Cardiac muscle cell (in vitro differentiated cells and primary cell): Measurements from ENCODE around the gene TMEM259. TPM values are rescaled to one million over a fixed set of nuclear protein-coding genes. Genes with fewer than 3 reads are reported as not detected.

Experiments
- DNase-seq, 2 donors: peaks; one replicate each; pipeline versions ENCODE4 v3.0.0 to v3.0.0-alpha.2; 2010 to 2017; ENCODE audit warnings: low read depth in 1 of 2, low spot score in 1 of 2
- H3K27ac ChIP-seq: fragments of 200-600 bp; sonication (generic); 2 replicates; pipeline ENCODE4 v1.5.1; 2016
- H3K27me3 ChIP-seq: fragments of 200-600 bp; sonication (generic); 2 replicates; pipeline ENCODE4 v1.6.0; 2016; ENCODE audit warnings: control low read depth
- H3K36me3 ChIP-seq: fragments of 200-600 bp; sonication (generic); 2 replicates; pipeline ENCODE4 v1.5.1; 2016; ENCODE audit warnings: control low read depth
- H3K4me1 ChIP-seq: fragments of 200-600 bp; sonication (generic); 2 replicates; pipeline ENCODE4 v1.8.1; 2017; ENCODE audit warnings: low read depth, mild to moderate bottlenecking, mixed run types
- H3K4me3 ChIP-seq: fragments of 200-600 bp; sonication (generic); 2 replicates; pipeline ENCODE4 v1.5.1; 2016; ENCODE audit warnings: mild to moderate bottlenecking
- H3K9me3 ChIP-seq: fragments of 200-600 bp; sonication (generic); 2 replicates; pipeline ENCODE4 v1.5.1; 2017; ENCODE audit warnings: low read depth, mild to moderate bottlenecking, control low read depth
- polyA plus RNA-seq: library from polyadenylated mRNA; unstranded; fragments of >200 nt; fragmentation: Nextera tagmentation; extraction: Ambion mirVana; gene quantifications from 2 replicates; pipeline ENCODE4 v1.2.1, GENCODE V29; 2016
- total RNA-seq: library from RNA; depleted of rRNA; stranded (reverse); fragments of >200 nt; gene quantifications from 2 replicates; pipeline ENCODE4 v1.2.3, GENCODE V29; 2016
- TF ChIP-seq, protein P1 (sequence below): IDR thresholded peaks from 2 replicates; pipeline ENCODE4 v1.5.1; 2012; ENCODE audit warnings: low read depth, mild to moderate bottlenecking, low read length

The TMEM259 gene
- total and polyA plus RNA-seq, 2 experiments from 2014 or later, result 370 to 403 TPM

DNA sequence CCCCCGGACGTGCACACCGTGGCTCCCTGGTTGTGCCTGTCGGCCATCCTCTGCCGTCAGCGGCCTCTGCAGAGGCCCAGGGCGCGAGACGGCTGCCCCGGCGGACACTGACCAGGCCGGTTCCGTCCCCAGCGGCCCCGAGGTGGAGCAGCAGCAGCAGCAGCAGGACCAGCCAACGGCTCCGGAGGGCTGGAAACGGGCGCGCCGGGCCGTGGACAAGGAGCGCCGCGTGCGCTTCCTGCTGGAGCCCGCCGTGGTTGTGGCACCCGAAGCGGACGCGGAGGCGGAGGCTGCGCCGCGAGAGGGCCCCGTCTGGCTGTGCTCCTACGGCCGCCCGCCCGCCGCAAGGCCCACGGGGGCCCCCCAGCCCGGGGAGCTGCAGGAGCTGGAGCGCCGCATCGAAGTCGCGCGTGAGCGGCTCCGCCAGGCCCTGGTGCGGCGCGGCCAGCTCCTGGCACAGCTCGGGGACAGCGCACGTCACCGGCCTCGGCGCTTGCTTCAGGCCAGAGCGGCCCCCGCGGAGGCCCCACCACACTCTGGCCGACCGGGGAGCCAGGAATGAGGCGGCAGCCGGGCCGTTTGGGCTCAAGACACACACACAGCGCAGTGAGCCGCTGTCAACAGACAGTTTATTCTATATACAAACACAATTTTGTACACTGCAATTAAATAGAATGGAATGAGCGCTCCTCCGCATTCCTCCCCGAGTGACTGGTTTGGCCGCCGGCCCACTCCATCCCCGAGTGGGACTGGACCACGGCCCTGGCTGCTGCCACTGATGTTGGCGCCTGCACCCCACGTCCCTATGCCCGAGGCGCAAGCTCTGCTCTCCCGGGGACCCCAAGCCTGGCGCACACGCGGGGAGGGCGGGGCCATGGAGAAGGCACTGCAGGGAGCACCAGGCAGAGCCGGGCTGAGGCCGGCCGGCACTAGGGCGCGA, 11.6 kb downstream of the TMEM259 start:
- peak in 1 of 2 donors; percentile 76 for DNase-seq
- TF ChIP-seq, protein P1, sequence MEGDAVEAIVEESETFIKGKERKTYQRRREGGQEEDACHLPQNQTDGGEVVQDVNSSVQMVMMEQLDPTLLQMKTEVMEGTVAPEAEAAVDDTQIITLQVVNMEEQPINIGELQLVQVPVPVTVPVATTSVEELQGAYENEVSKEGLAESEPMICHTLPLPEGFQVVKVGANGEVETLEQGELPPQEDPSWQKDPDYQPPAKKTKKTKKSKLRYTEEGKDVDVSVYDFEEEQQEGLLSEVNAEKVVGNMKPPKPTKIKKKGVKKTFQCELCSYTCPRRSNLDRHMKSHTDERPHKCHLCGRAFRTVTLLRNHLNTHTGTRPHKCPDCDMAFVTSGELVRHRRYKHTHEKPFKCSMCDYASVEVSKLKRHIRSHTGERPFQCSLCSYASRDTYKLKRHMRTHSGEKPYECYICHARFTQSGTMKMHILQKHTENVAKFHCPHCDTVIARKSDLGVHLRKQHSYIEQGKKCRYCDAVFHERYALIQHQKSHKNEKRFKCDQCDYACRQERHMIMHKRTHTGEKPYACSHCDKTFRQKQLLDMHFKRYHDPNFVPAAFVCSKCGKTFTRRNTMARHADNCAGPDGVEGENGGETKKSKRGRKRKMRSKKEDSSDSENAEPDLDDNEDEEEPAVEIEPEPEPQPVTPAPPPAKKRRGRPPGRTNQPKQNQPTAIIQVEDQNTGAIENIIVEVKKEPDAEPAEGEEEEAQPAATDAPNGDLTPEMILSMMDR, result no peak

DNA sequence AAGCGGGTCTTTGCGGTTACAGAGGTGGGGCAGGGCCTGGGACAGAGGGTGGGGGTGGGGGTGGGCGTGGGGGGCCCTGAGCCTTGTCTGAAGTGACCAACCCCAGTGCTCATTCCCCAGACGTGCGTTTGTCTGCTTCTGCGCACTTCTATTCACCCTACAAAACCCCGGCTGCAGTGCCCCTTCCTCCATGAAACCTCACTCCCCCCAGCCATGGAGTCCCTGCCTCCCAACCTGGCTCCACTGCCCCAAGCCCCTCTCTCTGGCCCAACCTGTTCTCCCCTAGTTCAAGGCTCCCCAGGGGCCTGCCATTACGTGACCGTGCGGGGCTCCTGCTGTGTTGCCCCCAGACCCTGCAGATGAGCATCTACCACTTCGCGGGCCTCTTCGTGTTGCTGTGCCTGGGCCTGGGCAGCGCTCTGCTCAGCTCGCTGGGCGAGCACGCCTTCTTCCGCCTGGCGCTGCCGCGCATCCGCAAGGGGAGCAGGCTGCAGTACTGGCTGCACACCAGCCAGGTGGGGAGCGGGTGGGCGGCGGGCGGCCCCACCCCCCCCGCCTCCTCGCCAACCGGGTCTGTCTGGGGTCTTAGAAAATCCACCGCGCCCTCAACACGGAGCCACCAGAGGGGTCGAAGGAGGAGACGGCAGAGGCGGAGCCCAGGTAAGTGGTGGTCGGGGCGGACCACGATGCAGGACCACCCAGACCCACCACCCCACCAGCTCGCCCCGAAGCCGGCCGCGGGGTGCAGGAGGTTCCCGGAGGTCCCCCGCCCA, 12.5 kb downstream of the TMEM259 start:
- Histone ChIP-seq H3K27ac (no peak overlapping the region), H3K9me3 (no peaks in the 10 kb centered on the region), H3K36me3 (peaks cover 11% of the 10 kb centered on the region), H3K4me1 (no peaks in the 10 kb centered on the region), H3K4me3 (no peak overlapping the region), H3K27me3 (no peaks in the 10 kb centered on the region)
- TF ChIP-seq, protein P1, result no peak
- no peak for DNase-seq

More for the DNA sequence above, 11.6 kb downstream of the TMEM259 start:
- no peaks in the 10 kb centered on the region for H3K27me3 ChIP-seq
- H3K4me3 ChIP-seq, result no peak overlapping the region
- H3K27ac ChIP-seq, result no peak overlapping the region
- H3K9me3 ChIP-seq, result no peaks in the 10 kb centered on the region
- no peaks in the 10 kb centered on the region for H3K4me1 ChIP-seq
- H3K36me3 ChIP-seq, result peaks cover 18% of the 10 kb centered on the region

DNA sequence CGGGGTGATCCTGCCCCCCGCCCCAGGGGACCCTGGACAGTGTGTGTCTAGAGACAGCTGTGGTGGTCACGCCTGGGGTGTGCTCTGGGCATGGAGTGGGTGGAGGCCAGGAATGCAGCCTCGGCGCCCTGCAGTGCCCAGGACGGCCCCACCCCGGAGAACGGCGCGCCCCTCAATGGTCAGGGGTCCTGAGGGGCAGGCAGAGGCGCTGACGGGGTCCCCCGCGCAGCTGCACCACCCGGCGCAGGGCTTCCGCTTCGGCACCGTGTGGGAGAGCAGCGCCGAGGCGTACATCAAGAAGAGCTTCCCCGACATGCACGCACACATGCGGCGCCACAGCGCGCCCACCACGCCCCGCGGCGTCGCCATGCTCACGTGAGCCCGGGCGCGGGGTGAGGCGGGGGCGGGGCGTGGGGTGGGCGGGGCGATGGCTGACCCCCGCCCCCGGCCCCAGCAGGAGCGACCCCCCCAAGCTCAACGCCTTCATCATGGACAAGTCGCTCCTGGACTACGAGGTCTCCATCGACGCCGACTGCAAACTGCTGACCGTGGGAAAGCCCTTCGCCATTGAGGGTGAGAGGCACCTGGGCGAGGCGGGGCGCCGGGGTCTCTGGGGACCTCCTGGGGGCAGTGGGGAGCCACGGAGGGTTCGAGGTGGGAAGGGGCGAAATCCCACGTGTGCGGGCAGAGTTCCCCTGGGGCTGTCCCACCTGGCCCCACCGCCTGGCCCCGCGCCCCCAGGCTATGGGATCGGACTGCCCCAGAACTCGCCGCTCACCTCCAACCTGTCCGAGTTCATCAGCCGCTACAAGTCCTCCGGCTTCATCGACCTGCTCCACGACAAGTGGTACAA, 13.3 kb downstream of the TMEM259 start:
- no peak overlapping the region for H3K27ac ChIP-seq
- no peaks in the 10 kb centered on the region for H3K9me3 ChIP-seq
- TF ChIP-seq, protein P1, result no peak
- DNase-seq, result no peak
- no peaks in the 10 kb centered on the region for H3K4me1 ChIP-seq
- H3K4me3 ChIP-seq, result no peak overlapping the region
- H3K36me3 ChIP-seq, result peaks cover 7% of the 10 kb centered on the region
- no peaks in the 10 kb centered on the region for H3K27me3 ChIP-seq

DNA sequence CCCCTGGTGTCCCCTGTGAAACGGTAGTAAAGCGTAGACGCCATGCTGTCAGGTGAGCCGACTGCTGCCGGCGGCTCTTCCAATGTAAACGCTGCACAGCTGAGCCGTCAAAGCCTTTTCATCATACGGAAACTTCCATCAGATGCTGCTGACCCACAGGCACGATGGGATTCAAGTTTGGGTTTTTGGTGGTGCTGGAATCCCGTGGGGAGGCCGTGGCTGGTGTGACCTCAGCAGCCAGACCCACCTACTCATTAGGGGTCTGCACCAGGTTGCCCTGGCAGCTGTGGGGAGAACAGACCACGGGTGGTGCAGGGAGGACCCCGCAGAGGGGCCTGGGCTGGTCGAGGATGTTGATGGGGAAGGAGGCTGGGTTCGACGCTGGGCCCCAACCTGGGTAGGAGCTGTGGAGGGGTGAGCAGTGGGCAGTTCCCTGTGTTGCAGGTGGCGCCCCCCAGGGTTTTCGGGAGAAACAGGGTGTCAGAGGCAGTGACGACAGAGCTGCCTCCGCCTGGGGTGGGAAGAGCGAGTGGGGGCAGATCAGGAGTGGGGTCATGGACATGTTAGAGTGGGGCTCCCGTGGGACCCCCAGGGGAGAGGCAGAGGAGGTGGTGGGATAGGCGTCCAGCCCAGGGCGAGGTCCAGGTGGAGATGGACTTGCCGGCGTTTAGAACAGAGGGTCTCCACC, 14.1 kb downstream of the TMEM259 start:
- DNase-seq, result no peak
- no peak overlapping the region for H3K4me3 ChIP-seq
- TF ChIP-seq, protein P1, result no peak
- H3K36me3 ChIP-seq, result peaks cover 7% of the 10 kb centered on the region
- H3K4me1 ChIP-seq, result no peaks in the 10 kb centered on the region
- no peaks in the 10 kb centered on the region for H3K27me3 ChIP-seq
- no peaks in the 10 kb centered on the region for H3K9me3 ChIP-seq
- H3K27ac ChIP-seq, result no peak overlapping the region
